Neutrophil (primary cell): ENCODE measurements around the gene GAGE2A.
"Not testable (repeated sequence)": the region's sequence is repeated elsewhere in the genome, so short reads cannot be mapped to it uniquely, and the experiment has no call there.

ENCODE experiments used
- H3K27ac ChIP-seq: fragments of 200-600 bp; sonication (generic); 2 replicates; pipeline ENCODE4 v1.5.1; 2016; ENCODE audit warnings: mild to moderate bottlenecking, moderate library complexity
- H3K27me3 ChIP-seq: fragments of 200-600 bp; sonication (generic); 2 replicates; pipeline ENCODE4 v1.6.0; 2016; ENCODE audit warnings: mild to moderate bottlenecking
- H3K36me3 ChIP-seq: fragments of 200-600 bp; sonication (generic); 2 replicates; pipeline ENCODE4 v1.5.1; 2017
- H3K4me1 ChIP-seq, 2 experiments: fragments of 200-600 bp in 1 of 2; sonication (generic) in 1 of 2; 1 replicate in 1 of 2; 2 replicates in 1 of 2; pipeline versions ENCODE4 v1.5.1 to v1.6.1; 2013 to 2016; ENCODE audit warnings: low read depth in 1 of 2, low read length in 1 of 2, mild to moderate bottlenecking in 1 of 2, moderate library complexity in 1 of 2; ENCODE audit not compliant: control insufficient read depth in 1 of 2, insufficient read depth in 1 of 2
- H3K4me3 ChIP-seq, 2 experiments: fragments of 200-600 bp in 1 of 2; sonication (generic) in 1 of 2; 1 replicate in 1 of 2; 2 replicates in 1 of 2; pipeline ENCODE4 v1.5.1; 2013 to 2016; ENCODE audit warnings: low read depth in 1 of 2, low read length in 1 of 2, mild to moderate bottlenecking in 1 of 2, moderate library complexity in 1 of 2
- H3K9me3 ChIP-seq: fragments of 200-600 bp; sonication (generic); 2 replicates; pipeline ENCODE4 v1.5.1; 2016

The GAGE2A gene

GRCh38 chrX:49589196-49589595 is at the start of gene GAGE2A:
TSS of gene GAGE2A (plus strand) at chrX:49589496. CDS start at chrX:49590651, 1,155 bp downstream.
- not testable (repeated sequence) for H3K4me3 ChIP-seq, H3K36me3 ChIP-seq, H3K4me1 ChIP-seq, H3K9me3 ChIP-seq, H3K27me3 ChIP-seq, H3K27ac ChIP-seq

- H3K4me3 ChIP-seq, H3K27ac ChIP-seq: not testable (repeated sequence)
Observed at GRCh38 chrX:49541433-49541832, 47.9 kb upstream of the GAGE2A start, which contains the start of gene GAGE12D. TSS of gene GAGE12D (plus strand) at chrX:49541733. CDS start at chrX:49542888, 1,155 bp downstream.

GRCh38 chrX:49550989-49551388 is 38.3 kb upstream of the GAGE2A start, which contains the start of gene GAGE12E:
TSS of gene GAGE12E (plus strand) at chrX:49551289. CDS start at chrX:49552444, 1,155 bp downstream.
- not testable (repeated sequence) for H3K27ac ChIP-seq, H3K36me3 ChIP-seq, H3K4me3 ChIP-seq, H3K4me1 ChIP-seq, H3K9me3 ChIP-seq, H3K27me3 ChIP-seq

More at GRCh38 chrX:49541433-49541832, 47.9 kb upstream of the GAGE2A start, which contains the start of gene GAGE12D:
- not testable (repeated sequence) for H3K36me3 ChIP-seq, H3K9me3 ChIP-seq, H3K27me3 ChIP-seq, H3K4me1 ChIP-seq

GRCh38 chrX:49560542-49560941 is 28.8 kb upstream of the GAGE2A start, which contains the start of gene GAGE12F:
TSS of gene GAGE12F (plus strand) at chrX:49560842. CDS start at chrX:49561997, 1,155 bp downstream.
- not testable (repeated sequence) for H3K4me3 ChIP-seq, H3K4me1 ChIP-seq

GRCh38 chrX:49568728-49569127 is 20.6 kb upstream of the GAGE2A start:
- not testable (repeated sequence) for H3K9me3 ChIP-seq, H3K36me3 ChIP-seq, H3K27me3 ChIP-seq, H3K27ac ChIP-seq, H3K4me3 ChIP-seq, H3K4me1 ChIP-seq

More at GRCh38 chrX:49560542-49560941, 28.8 kb upstream of the GAGE2A start, which contains the start of gene GAGE12F:
- not testable (repeated sequence) for H3K36me3 ChIP-seq, H3K27ac ChIP-seq, H3K27me3 ChIP-seq, H3K9me3 ChIP-seq

GRCh38 chrX:49569152-49569551 is 20.1 kb upstream of the GAGE2A start:
- H3K9me3 ChIP-seq, H3K4me3 ChIP-seq, H3K4me1 ChIP-seq, H3K27me3 ChIP-seq, H3K36me3 ChIP-seq, H3K27ac ChIP-seq: not testable (repeated sequence)

GRCh38 chrX:49570100-49570499 is 19.2 kb upstream of the GAGE2A start, which contains the start of gene GAGE12G:
TSS of gene GAGE12G (plus strand) at chrX:49570400. CDS start at chrX:49571555, 1,155 bp downstream.
- H3K4me1 ChIP-seq, H3K9me3 ChIP-seq: not testable (repeated sequence)

GRCh38 chrX:49579649-49580048 is 9.6 kb upstream of the GAGE2A start, which contains the start of gene GAGE12H:
TSS of gene GAGE12H (plus strand) at chrX:49579949. CDS start at chrX:49581104, 1,155 bp downstream.
- not testable (repeated sequence) for H3K36me3 ChIP-seq, H3K27me3 ChIP-seq, H3K4me1 ChIP-seq, H3K4me3 ChIP-seq, H3K9me3 ChIP-seq, H3K27ac ChIP-seq

More at GRCh38 chrX:49570100-49570499, 19.2 kb upstream of the GAGE2A start, which contains the start of gene GAGE12G:
- not testable (repeated sequence) for H3K27ac ChIP-seq, H3K27me3 ChIP-seq, H3K36me3 ChIP-seq, H3K4me3 ChIP-seq

GRCh38 chrX:49589769-49590478 is 628 bp downstream of the GAGE2A start:
- not testable (repeated sequence) for H3K4me3 ChIP-seq, H3K36me3 ChIP-seq, H3K4me1 ChIP-seq, H3K27me3 ChIP-seq, H3K27ac ChIP-seq, H3K9me3 ChIP-seq

- not testable (repeated sequence) for H3K27me3 ChIP-seq, H3K9me3 ChIP-seq, H3K27ac ChIP-seq, H3K36me3 ChIP-seq, H3K4me3 ChIP-seq, H3K4me1 ChIP-seq
Observed at GRCh38 chrX:49590488-49590887, 1.2 kb downstream of the GAGE2A start.

- H3K27ac ChIP-seq, H3K36me3 ChIP-seq, H3K4me3 ChIP-seq, H3K4me1 ChIP-seq, H3K27me3 ChIP-seq, H3K9me3 ChIP-seq: not testable (repeated sequence)
Observed at GRCh38 chrX:49598720-49599119, 9.4 kb downstream of the GAGE2A start, which contains the start of gene GAGE1. TSS of gene GAGE1 (plus strand) at chrX:49599020. CDS start at chrX:49600175, 1,155 bp downstream.
